B cell (primary cell): ENCODE data around the gene HOPX.

Experiments used
- EZH2 ChIP-seq: IDR thresholded peaks from 2 replicates; pipeline ENCODE4 v1.6.1; 2012; ENCODE audit warnings: borderline replicate concordance, low read depth, mild to moderate bottlenecking, moderate library complexity, low read length; ENCODE audit not compliant: insufficient read depth, poor library complexity, severe bottlenecking
- TF ChIP-seq, protein P1 (sequence below): fragments of 200-600 bp; IDR thresholded peaks from one replicate; pipeline ENCODE4 v1.8.0; 2022; ENCODE audit warnings: antibody characterized with exemption, mild to moderate bottlenecking

DNA sequence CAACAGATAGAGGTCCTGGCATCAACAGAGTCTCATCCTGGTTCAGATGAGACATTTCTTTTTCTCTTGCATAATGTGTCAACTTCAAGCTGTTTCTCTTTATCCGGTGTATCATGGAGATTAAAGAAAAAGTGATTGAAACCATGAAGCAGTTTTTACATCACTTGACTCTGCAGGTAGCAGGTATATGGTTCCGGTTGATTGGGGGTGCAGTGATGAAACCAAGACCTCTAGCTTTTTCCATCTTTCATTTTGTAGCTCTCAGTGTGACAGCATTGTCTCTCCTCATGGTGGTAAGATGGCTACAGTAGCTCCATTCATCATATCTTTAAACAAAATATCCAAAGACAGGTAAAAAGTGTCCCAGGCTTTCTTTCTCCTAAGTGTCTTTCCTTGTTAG, 2.4 kb upstream of the HOPX start:
- TF ChIP-seq, protein P1, sequence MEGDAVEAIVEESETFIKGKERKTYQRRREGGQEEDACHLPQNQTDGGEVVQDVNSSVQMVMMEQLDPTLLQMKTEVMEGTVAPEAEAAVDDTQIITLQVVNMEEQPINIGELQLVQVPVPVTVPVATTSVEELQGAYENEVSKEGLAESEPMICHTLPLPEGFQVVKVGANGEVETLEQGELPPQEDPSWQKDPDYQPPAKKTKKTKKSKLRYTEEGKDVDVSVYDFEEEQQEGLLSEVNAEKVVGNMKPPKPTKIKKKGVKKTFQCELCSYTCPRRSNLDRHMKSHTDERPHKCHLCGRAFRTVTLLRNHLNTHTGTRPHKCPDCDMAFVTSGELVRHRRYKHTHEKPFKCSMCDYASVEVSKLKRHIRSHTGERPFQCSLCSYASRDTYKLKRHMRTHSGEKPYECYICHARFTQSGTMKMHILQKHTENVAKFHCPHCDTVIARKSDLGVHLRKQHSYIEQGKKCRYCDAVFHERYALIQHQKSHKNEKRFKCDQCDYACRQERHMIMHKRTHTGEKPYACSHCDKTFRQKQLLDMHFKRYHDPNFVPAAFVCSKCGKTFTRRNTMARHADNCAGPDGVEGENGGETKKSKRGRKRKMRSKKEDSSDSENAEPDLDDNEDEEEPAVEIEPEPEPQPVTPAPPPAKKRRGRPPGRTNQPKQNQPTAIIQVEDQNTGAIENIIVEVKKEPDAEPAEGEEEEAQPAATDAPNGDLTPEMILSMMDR, result no peak
- no peak for TF ChIP-seq EZH2
